ENCODE data around the gene PDGFD.

Gene PDGFD

DNA sequence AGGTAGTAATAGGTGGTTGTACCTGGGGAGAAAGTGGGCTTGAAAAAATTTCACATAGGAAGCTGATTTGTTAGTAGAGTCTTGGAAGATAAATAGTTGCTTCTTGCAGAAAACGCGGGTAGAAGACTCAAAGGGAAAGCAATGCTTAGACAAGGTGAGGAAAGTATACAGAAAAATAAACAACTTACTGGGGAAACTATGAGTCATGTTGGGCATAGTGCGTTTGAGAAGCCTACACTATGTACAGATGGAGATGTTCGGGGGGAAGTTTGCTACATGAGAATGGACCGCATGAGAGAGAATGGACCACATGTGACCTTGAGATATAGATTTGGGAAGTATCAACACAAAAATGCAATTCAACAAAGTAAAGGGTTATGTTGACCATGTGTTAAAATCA lies 214.2 kb downstream of the PDGFD start:
- TF ChIP-seq, protein P1, sequence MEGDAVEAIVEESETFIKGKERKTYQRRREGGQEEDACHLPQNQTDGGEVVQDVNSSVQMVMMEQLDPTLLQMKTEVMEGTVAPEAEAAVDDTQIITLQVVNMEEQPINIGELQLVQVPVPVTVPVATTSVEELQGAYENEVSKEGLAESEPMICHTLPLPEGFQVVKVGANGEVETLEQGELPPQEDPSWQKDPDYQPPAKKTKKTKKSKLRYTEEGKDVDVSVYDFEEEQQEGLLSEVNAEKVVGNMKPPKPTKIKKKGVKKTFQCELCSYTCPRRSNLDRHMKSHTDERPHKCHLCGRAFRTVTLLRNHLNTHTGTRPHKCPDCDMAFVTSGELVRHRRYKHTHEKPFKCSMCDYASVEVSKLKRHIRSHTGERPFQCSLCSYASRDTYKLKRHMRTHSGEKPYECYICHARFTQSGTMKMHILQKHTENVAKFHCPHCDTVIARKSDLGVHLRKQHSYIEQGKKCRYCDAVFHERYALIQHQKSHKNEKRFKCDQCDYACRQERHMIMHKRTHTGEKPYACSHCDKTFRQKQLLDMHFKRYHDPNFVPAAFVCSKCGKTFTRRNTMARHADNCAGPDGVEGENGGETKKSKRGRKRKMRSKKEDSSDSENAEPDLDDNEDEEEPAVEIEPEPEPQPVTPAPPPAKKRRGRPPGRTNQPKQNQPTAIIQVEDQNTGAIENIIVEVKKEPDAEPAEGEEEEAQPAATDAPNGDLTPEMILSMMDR (IDR thresholded peaks at IDR 0.05): no peak

DNA sequence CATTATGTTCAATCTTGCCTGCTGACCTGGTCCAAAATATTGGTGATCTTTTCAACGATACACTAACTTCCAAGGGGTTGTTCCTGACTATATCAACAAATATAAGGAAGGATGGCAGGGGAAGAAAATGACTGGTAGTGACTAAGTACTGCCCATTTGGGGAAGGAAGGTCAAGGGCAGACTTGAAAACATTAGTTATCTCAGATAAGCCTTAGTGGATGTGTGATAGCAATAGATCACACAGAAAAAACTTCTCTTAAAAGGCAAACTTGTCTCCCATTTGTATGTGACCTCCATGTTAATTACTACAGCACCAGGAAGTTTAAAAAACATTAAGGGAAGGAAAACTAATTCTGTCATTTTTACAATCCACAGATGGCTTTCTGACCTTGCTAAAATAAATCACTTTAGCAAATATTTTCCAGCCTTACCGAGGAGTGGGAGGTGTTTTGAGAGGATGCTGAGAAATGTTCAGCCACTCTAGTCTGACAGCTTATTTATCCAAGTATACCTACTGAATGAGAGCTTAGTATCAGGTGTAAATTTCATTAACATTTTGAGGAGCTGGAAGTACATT lies 215.7 kb downstream of the PDGFD start:
- TF ChIP-seq, protein P1 (IDR thresholded peaks at IDR 0.05): no peak

DNA sequence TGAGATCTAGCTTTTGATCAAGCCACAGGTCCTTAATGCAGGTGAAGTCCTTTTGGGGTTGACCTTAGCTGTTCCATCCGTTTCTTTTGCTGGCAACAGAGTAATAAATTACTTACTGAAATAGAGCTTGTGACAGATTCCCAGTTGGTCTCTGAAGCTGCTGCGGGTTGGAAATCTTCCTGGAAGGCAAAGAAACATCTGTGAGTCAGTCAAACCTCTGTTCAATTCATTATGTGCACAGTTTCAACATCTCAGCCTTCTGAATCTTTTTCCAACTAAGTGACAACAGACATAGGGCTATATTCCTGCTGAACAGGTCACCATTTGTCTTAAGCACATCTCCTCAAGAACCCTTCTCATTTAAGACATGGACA lies 216.4 kb downstream of the PDGFD start:
- TF ChIP-seq, protein P1 (IDR thresholded peaks at IDR 0.05): no peak

DNA sequence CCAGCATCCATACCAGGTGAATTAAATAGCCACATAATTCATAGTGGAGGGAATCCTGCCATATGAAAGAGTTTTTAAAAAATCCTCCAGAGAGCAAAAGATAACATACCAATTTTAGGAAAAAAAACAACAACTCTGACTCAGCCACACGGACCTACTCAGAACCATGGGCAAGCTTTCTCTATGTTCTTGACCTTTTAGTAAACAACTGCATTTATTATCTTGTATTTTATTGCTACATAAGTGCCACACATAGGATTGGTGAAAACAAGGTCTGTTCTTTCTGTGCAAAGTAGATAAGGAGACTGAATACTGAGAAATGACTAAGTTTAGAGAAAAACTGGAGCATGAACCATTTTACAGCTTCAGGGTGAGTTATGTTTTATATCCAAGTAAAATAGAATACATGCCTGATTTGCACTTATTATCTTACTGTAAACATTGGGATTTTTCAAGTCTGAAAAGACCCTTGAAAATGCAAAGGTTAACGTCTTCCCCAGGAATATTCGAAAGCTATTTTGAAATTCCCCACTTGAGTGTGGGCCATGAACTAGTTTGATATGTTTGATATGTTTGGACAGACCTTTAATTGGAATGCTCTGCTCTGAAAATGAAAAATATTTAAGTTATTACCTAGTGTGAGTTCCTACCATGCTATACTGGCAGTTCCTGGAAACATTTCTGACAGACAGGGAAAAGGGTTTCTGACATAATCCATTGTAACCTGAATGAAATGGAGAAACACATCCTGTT lies 217.0 kb downstream of the PDGFD start:
- TF ChIP-seq, protein P1 (IDR thresholded peaks at IDR 0.05): no peak

DNA sequence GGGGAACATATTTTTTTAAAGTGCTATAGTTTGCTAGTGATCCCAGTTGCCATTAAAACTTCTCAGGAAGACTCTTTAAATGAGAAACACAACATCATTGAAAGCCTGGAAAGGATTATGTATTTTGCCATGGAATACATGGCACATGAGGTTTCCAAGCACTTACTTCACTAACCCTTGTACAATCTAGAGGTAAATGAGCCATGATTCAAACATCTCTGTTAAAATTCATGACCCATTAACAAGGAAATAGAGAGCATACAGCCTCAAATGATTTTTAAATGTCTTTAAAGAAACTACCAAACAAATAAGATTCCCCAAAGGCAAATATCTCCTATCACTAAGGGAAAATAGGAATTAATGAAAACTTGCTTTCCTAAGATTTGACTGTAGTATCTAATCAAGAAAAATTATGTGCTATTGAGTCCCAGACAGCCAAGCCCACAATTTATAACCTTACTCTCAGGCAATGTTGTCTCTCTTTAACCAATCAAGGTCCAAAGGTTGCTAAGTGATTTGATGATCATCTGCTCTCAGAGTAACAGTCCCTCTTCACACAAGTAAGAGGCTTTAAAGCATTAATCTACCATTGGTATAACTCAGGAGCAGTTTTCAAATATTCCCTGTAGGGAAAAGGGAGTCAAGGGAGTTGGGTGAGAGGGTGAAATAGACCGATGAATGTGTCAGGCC lies 219.6 kb downstream of the PDGFD start:
- TF ChIP-seq, protein P1 (IDR thresholded peaks at IDR 0.05): no peak

DNA sequence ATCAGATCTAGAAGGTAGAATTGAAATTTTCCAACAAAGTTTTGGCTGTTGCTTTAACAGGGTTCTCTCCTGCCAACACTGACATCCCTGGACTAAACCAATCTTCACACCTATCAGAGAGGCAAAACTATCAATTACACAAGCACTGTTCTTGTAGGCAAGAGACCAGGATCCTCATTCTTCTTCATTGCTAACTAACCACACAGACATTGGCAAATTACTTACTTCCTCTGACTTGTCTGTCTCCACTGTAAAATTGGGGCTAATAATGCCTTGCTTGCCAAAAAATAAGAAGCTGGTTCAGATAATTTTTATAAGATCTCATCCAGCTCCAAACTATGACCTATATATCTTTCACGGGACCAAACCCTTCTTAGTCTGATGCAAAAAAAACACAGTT lies 221.3 kb downstream of the PDGFD start:
- TF ChIP-seq, protein P1 (IDR thresholded peaks at IDR 0.05): no peak

DNA sequence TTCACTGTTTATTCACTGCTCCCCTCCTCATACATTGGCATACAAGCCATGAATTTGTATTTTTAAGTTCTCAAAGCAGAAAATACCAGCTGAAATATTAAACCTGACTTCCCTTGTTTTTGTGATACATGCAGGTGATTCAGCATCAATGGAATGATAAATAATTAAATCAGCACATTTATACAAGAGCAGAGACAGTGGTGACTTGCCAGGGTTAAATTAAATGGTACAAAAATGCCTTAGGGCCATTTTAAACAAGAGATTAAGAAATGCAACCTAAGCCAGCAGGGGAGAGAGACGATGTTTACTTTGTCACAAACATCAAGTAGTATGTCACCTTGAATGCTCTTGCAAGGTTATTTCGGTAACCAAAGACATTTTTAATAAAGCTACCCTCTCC lies 223.4 kb downstream of the PDGFD start:
- TF ChIP-seq, protein P1 (IDR thresholded peaks at IDR 0.05): no peak
